PC-9 (cell line): ENCODE data around the gene SPOP.

Source experiments
- EZH2 ChIP-seq: fragments of 200-600 bp; sonication (generic); IDR thresholded peaks from 2 replicates; pipeline ENCODE4 v1.8.0; 2017; ENCODE audit warnings: antibody characterized with exemption, low read depth
- TF ChIP-seq, protein P1 (sequence below): fragments of 200-600 bp; sonication (generic); conservative IDR thresholded peaks from 2 replicates; pipeline ENCODE4 v1.6.1; 2017; ENCODE audit warnings: mixed run types, antibody characterized with exemption, mild to moderate bottlenecking, moderate library complexity

DNA sequence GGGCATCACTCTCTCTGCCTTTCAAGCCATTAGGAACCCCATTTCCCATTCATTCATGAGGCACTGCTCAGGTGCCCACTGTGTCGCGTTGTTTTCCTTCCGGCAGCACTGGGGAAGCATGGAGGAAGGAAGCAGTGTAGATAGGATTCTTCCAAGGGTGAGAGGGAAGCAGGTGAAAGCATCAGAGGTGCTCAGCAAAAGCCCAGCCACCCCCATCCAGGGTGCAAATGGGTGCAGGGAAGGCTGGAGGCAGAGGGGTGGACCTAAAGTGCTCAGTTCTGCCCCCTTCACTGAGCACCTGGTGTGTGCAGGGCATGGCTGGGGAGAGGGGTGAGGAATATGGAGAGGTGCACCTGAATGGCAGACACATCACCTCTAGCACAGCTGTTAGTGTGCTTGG lies 105.7 kb downstream of the SPOP start:
- TF ChIP-seq, protein P1, sequence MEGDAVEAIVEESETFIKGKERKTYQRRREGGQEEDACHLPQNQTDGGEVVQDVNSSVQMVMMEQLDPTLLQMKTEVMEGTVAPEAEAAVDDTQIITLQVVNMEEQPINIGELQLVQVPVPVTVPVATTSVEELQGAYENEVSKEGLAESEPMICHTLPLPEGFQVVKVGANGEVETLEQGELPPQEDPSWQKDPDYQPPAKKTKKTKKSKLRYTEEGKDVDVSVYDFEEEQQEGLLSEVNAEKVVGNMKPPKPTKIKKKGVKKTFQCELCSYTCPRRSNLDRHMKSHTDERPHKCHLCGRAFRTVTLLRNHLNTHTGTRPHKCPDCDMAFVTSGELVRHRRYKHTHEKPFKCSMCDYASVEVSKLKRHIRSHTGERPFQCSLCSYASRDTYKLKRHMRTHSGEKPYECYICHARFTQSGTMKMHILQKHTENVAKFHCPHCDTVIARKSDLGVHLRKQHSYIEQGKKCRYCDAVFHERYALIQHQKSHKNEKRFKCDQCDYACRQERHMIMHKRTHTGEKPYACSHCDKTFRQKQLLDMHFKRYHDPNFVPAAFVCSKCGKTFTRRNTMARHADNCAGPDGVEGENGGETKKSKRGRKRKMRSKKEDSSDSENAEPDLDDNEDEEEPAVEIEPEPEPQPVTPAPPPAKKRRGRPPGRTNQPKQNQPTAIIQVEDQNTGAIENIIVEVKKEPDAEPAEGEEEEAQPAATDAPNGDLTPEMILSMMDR: no peak
- no peak for TF ChIP-seq EZH2
